Measurements from ENCODE around the gene MAD2L1. TPM values are rescaled to one million over a fixed set of nuclear protein-coding genes. Genes with fewer than 3 reads are reported as not detected.

Gene MAD2L1
- total RNA-seq, 1 donor from 2014 or later: 9.0 TPM

DNA sequence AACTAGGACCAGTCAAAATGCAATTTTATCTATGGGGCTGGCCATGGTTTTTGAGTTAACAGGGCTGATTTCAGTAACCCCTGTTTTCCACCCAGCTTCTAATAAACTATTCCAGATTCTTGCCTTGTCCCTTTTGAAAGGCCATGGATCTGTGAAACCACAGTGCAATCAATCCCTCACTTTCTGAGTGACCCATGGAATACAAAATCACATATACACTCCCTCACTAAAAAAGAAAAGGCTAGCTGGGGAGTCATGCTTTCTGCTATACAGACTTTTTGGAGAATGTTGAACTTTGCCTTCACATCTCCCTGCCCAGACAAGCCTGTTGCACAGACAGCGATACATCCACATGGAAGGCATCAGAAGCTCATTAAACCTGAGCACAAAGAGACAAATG lies 47.9 kb downstream of the MAD2L1 start:
- FAIRE-seq: no peak
- no peak overlapping the region for H3K27ac Mint-ChIP-seq (ENCODE audit: unreplicated experiment)
- TF ChIP-seq, protein P1, sequence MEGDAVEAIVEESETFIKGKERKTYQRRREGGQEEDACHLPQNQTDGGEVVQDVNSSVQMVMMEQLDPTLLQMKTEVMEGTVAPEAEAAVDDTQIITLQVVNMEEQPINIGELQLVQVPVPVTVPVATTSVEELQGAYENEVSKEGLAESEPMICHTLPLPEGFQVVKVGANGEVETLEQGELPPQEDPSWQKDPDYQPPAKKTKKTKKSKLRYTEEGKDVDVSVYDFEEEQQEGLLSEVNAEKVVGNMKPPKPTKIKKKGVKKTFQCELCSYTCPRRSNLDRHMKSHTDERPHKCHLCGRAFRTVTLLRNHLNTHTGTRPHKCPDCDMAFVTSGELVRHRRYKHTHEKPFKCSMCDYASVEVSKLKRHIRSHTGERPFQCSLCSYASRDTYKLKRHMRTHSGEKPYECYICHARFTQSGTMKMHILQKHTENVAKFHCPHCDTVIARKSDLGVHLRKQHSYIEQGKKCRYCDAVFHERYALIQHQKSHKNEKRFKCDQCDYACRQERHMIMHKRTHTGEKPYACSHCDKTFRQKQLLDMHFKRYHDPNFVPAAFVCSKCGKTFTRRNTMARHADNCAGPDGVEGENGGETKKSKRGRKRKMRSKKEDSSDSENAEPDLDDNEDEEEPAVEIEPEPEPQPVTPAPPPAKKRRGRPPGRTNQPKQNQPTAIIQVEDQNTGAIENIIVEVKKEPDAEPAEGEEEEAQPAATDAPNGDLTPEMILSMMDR (IDR thresholded peaks at IDR 0.05; ENCODE audit: insufficient read depth, low read depth, low read length): no peak
- TF ChIP-seq EZH2 (IDR thresholded peaks at IDR 0.05; ENCODE audit: insufficient read depth, low read length): no peak

DNA sequence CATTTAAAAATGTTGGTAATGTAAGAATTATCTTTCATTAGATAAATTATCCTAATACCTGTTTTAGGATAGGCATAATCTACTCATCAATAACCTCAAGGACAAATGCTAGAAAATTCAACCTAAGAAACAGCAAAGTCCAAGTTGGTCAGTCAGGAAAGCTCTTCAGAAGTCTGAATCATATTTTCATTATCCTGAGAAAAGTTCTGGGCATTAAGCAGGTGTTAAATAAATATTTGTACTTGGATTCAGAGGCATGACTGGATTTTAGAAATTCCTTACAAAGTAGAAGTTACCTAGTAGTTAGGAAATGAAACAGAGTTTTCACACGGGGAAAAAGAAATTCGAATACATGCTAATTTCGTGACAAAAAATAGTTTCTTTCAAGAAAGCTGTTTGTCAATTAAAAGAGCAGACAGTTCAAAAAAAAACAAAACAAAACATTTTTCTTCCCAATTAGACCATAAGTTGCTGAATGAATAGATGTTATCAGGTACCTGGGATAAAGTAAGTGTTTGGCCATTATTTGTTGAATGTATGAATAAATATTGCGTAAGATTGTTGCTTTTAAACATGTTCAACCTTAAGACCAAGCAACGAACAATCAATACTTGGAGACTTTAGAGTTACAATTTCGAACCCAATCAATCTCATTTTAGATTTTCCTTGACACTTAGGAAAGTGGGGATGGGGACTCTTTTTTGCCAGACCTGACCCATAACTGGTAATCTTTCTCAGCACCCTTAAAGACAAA lies 48.5 kb downstream of the MAD2L1 start:
- Histone ChIP-seq H3K27me3 (ENCODE audit: insufficient read depth, low read length) (no peaks in the 10 kb centered on the region), H3K4me2 (ENCODE audit: low read length) (no peak overlapping the region), H3K4me1 (ENCODE audit: insufficient read depth, low read length) (no peaks in the 10 kb centered on the region), H3K9me3 (ENCODE audit: insufficient read depth, low read depth, low read length) (no peaks in the 10 kb centered on the region), H3K9ac (ENCODE audit: low read length) (no peak overlapping the region), H3K79me2 (ENCODE audit: insufficient read depth, low read length) (no peaks in the 10 kb centered on the region), H3K27ac (ENCODE audit: low read depth, low read length) (no peak overlapping the region), H4K20me1 (ENCODE audit: insufficient read depth, low read length) (no peaks in the 10 kb centered on the region), H3K4me3 (ENCODE audit: insufficient read depth, low read depth, low read length) (no peak overlapping the region), H2AFZ (ENCODE audit: low read depth, low read length) (no peak overlapping the region), H3K36me3 (ENCODE audit: insufficient read depth, low read length) (no peaks in the 10 kb centered on the region)
- no peaks in the 10 kb centered on the region for H3K36me3 Mint-ChIP-seq (ENCODE audit: low read depth, unreplicated experiment)
- H3K27me3 Mint-ChIP-seq (ENCODE audit: low read depth, unreplicated experiment): no peaks in the 10 kb centered on the region
- TF ChIP-seq EZH2 (IDR thresholded peaks at IDR 0.05; ENCODE audit: insufficient read depth, low read length): no peak
- TF ChIP-seq, protein P1 (IDR thresholded peaks at IDR 0.05; ENCODE audit: insufficient read depth, low read depth, low read length): no peak
- H3K27ac Mint-ChIP-seq (ENCODE audit: unreplicated experiment): no peak overlapping the region
- peaks cover 1% of the 10 kb centered on the region for H3K9me3 Mint-ChIP-seq (ENCODE audit: unreplicated experiment)
- no peak for FAIRE-seq
- no peak overlapping the region for H3K4me3 Mint-ChIP-seq (ENCODE audit: unreplicated experiment)
- DNase-seq (ENCODE audit: low read depth): no peak
- H3K4me1 Mint-ChIP-seq (ENCODE audit: low read depth, unreplicated experiment): no peaks in the 10 kb centered on the region

More for the DNA sequence above, 47.9 kb downstream of the MAD2L1 start:
- H3K9me3 Mint-ChIP-seq (ENCODE audit: unreplicated experiment): no peaks in the 10 kb centered on the region
- H3K4me1 ChIP-seq (ENCODE audit: insufficient read depth, low read length): no peaks in the 10 kb centered on the region
- no peak overlapping the region for H3K4me3 ChIP-seq (ENCODE audit: insufficient read depth, low read depth, low read length)
- no peaks in the 10 kb centered on the region for H3K4me1 Mint-ChIP-seq (ENCODE audit: low read depth, unreplicated experiment)
- no peaks in the 10 kb centered on the region for H3K36me3 Mint-ChIP-seq (ENCODE audit: low read depth, unreplicated experiment)
- H3K79me2 ChIP-seq (ENCODE audit: insufficient read depth, low read length): no peaks in the 10 kb centered on the region
- H3K36me3 ChIP-seq (ENCODE audit: insufficient read depth, low read length): no peaks in the 10 kb centered on the region
- no peak overlapping the region for H3K9ac ChIP-seq (ENCODE audit: low read length)
- H3K4me3 Mint-ChIP-seq (ENCODE audit: unreplicated experiment): no peak overlapping the region
- no peaks in the 10 kb centered on the region for H4K20me1 ChIP-seq (ENCODE audit: insufficient read depth, low read length)
- H3K9me3 ChIP-seq (ENCODE audit: insufficient read depth, low read depth, low read length): no peaks in the 10 kb centered on the region
- no peaks in the 10 kb centered on the region for H3K27me3 ChIP-seq (ENCODE audit: insufficient read depth, low read length)
- no peaks in the 10 kb centered on the region for H3K27me3 Mint-ChIP-seq (ENCODE audit: low read depth, unreplicated experiment)
- no peak overlapping the region for H2AFZ ChIP-seq (ENCODE audit: low read depth, low read length)
- no peak overlapping the region for H3K27ac ChIP-seq (ENCODE audit: low read depth, low read length)
- DNase-seq (ENCODE audit: low read depth): peak; percentile 14
- H3K4me2 ChIP-seq (ENCODE audit: low read length): no peak overlapping the region

DNA sequence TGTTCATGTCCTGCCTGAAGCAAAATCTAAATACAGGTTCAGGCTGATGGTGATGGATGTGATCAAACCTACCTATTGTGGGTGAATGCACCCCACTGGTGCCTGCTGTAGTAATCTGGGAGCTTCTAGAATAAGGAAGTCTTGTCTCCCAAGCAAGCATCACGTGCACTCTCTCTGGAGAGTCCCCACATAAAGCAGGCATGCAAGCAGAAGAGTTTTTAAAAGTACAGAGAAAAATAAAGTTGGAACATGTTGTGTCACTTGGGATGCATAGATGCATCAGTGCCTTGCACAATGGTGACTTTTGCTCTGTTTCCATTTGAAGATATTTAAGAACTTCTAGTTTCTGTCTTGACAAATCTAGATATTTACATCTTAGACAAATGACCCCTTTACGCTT lies 54.9 kb downstream of the MAD2L1 start:
- H3K27ac ChIP-seq (ENCODE audit: low read depth, low read length): no peak overlapping the region
- no peaks in the 10 kb centered on the region for H3K27me3 ChIP-seq (ENCODE audit: insufficient read depth, low read length)
- H2AFZ ChIP-seq (ENCODE audit: low read depth, low read length): no peak overlapping the region
- DNase-seq (ENCODE audit: low read depth): no peak
- no peaks in the 10 kb centered on the region for H4K20me1 ChIP-seq (ENCODE audit: insufficient read depth, low read length)
- Mint-ChIP-seq H3K27me3 (ENCODE audit: low read depth, unreplicated experiment) (no peaks in the 10 kb centered on the region), H3K36me3 (ENCODE audit: low read depth, unreplicated experiment) (no peaks in the 10 kb centered on the region), H3K4me3 (ENCODE audit: unreplicated experiment) (no peak overlapping the region), H3K9me3 (ENCODE audit: unreplicated experiment) (peaks cover 4% of the 10 kb centered on the region), H3K27ac (ENCODE audit: unreplicated experiment) (no peak overlapping the region), H3K4me1 (ENCODE audit: low read depth, unreplicated experiment) (no peaks in the 10 kb centered on the region)
- H3K4me2 ChIP-seq (ENCODE audit: low read length): no peak overlapping the region
- no peaks in the 10 kb centered on the region for H3K79me2 ChIP-seq (ENCODE audit: insufficient read depth, low read length)
- H3K9me3 ChIP-seq (ENCODE audit: insufficient read depth, low read depth, low read length): no peaks in the 10 kb centered on the region
- no peaks in the 10 kb centered on the region for H3K36me3 ChIP-seq (ENCODE audit: insufficient read depth, low read length)
- peaks cover 3% of the 10 kb centered on the region for H3K4me1 ChIP-seq (ENCODE audit: insufficient read depth, low read length)
- FAIRE-seq: no peak
- H3K4me3 ChIP-seq (ENCODE audit: insufficient read depth, low read depth, low read length): no peak overlapping the region
- TF ChIP-seq, protein P1 (IDR thresholded peaks at IDR 0.05; ENCODE audit: insufficient read depth, low read depth, low read length): no peak
- no peak for TF ChIP-seq EZH2 (IDR thresholded peaks at IDR 0.05; ENCODE audit: insufficient read depth, low read length)
- H3K9ac ChIP-seq (ENCODE audit: low read length): no peak overlapping the region
